GM08714 (cell line): ENCODE measurements around the gene CHD2.

Experiments used
- H3K4me3 ChIP-seq: fragments of 200-500 bp; sonication (Bioruptor generic); 2 replicates; pipeline ENCODE4 v1.5.1; 2014; ENCODE audit warnings: mild to moderate bottlenecking, low read length, inconsistent platforms
- ZNF274 ChIP-seq: IDR thresholded peaks from 2 replicates; pipeline ENCODE4 v1.6.1; 2012; ENCODE audit warnings: mild to moderate bottlenecking, low read depth, low read length

The CHD2 gene

GRCh38 chr15:93074599-93074998 is 174.5 kb downstream of the CHD2 start:
- no peak for TF ChIP-seq ZNF274
- H3K4me3 ChIP-seq: no peak overlapping the region

GRCh38 chr15:93076217-93076616 is 176.1 kb downstream of the CHD2 start:
- no peak for TF ChIP-seq ZNF274
- H3K4me3 ChIP-seq: no peak overlapping the region

DNA sequence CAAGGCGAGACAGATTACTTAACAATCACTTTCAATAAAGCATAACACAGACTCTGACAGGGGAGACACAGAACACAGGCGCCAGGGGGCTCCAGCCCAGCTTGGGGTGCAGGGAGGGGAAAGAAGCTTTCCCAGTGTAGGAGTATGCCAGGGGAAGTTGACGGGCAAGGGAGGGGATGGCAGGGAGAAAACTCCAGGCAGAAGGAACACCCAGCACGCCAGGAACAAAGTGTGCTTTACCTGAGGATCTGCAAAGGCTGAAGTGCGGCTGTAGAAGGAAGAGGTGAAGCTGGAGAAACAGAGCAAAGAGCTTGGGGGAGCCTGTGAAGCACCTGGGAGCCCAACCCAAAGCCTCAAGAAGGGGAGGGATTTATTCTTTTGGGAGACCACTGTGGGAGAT is 176.8 kb downstream of the CHD2 start:
- no peak overlapping the region for H3K4me3 ChIP-seq
- TF ChIP-seq ZNF274: no peak
